ENCODE measurements around the gene ADARB1. TPM values are rescaled to one million over a fixed set of nuclear protein-coding genes. Genes with fewer than 3 reads are reported as not detected.

ADARB1 gene
- total RNA-seq, 1 donor from 2014 or later: 21.8 TPM

GRCh38 chr21:45253180-45253579, 178.8 kb downstream of the ADARB1 start:
- peaks cover 11% of the 10 kb centered on the region for H3K4me1 Mint-ChIP-seq
- H3K9me3 Mint-ChIP-seq: no peaks in the 10 kb centered on the region
- no peak overlapping the region for H3K27ac Mint-ChIP-seq
- intact Hi-C loops (cut with micrococcal nuclease): no loop called here
- H3K36me3 Mint-ChIP-seq (ENCODE audit: low read depth): no peaks in the 10 kb centered on the region
- H3K4me3 Mint-ChIP-seq: no peak overlapping the region
- H3K27me3 Mint-ChIP-seq: peaks cover 21% of the 10 kb centered on the region
- peak; percentile 48 for DNase-seq

GRCh38 chr21:45253633-45254459, 179.5 kb downstream of the ADARB1 start:
- peaks cover 19% of the 10 kb centered on the region for H3K27me3 Mint-ChIP-seq
- no peak overlapping the region for H3K4me3 Mint-ChIP-seq
- no peaks in the 10 kb centered on the region for H3K9me3 Mint-ChIP-seq
- DNase-seq: no peak
- H3K4me1 Mint-ChIP-seq: peaks cover 11% of the 10 kb centered on the region
- intact Hi-C loops (cut with micrococcal nuclease): no loop called here
- H3K36me3 Mint-ChIP-seq (ENCODE audit: low read depth): no peaks in the 10 kb centered on the region
- no peak overlapping the region for H3K27ac Mint-ChIP-seq

GRCh38 chr21:45254460-45254930, 180.1 kb downstream of the ADARB1 start:
- no peaks in the 10 kb centered on the region for H3K36me3 Mint-ChIP-seq (ENCODE audit: low read depth)

GRCh38 chr21:45255381-45256020, 181.1 kb downstream of the ADARB1 start:
- peaks cover 18% of the 10 kb centered on the region for H3K27me3 Mint-ChIP-seq
- peaks cover 11% of the 10 kb centered on the region for H3K4me1 Mint-ChIP-seq
- H3K36me3 Mint-ChIP-seq (ENCODE audit: low read depth): no peaks in the 10 kb centered on the region
- H3K4me3 Mint-ChIP-seq: no peak overlapping the region
- H3K27ac Mint-ChIP-seq: no peak overlapping the region
- H3K9me3 Mint-ChIP-seq: no peaks in the 10 kb centered on the region
- peak; percentile 70 for DNase-seq
- intact Hi-C loops (cut with micrococcal nuclease): no loop called here

More at GRCh38 chr21:45254460-45254930, 180.1 kb downstream of the ADARB1 start:
- Mint-ChIP-seq H3K9me3 (no peaks in the 10 kb centered on the region), H3K4me3 (no peak overlapping the region), H3K4me1 (peaks cover 11% of the 10 kb centered on the region), H3K27ac (no peak overlapping the region), H3K27me3 (peaks cover 20% of the 10 kb centered on the region)
- no peak for DNase-seq
- intact Hi-C loops (cut with micrococcal nuclease): no loop called here

- Mint-ChIP-seq H3K4me1 (peaks cover 11% of the 10 kb centered on the region), H3K4me3 (no peak overlapping the region), H3K27me3 (peaks cover 14% of the 10 kb centered on the region), H3K27ac (no peak overlapping the region), H3K9me3 (no peaks in the 10 kb centered on the region), H3K36me3 (ENCODE audit: low read depth) (no peaks in the 10 kb centered on the region)
- intact Hi-C loops (cut with micrococcal nuclease): no loop called here
- peak; percentile 49 for DNase-seq
These were observed 181.9 kb downstream of the ADARB1 start for GRCh38 chr21:45256021-45256911.

- DNase-seq: peak; percentile 75
- no peak overlapping the region for H3K4me3 Mint-ChIP-seq
- no peaks in the 10 kb centered on the region for H3K36me3 Mint-ChIP-seq (ENCODE audit: low read depth)
- intact Hi-C loops (cut with micrococcal nuclease): no loop called here
- peaks cover 14% of the 10 kb centered on the region for H3K27me3 Mint-ChIP-seq
- H3K9me3 Mint-ChIP-seq: no peaks in the 10 kb centered on the region
- H3K4me1 Mint-ChIP-seq: peaks cover 11% of the 10 kb centered on the region
- H3K27ac Mint-ChIP-seq: no peak overlapping the region
These were observed 182.7 kb downstream of the ADARB1 start for GRCh38 chr21:45256912-45257672.

- no peaks in the 10 kb centered on the region for H3K9me3 Mint-ChIP-seq
- H3K27ac Mint-ChIP-seq: no peak overlapping the region
- H3K36me3 Mint-ChIP-seq (ENCODE audit: low read depth): no peaks in the 10 kb centered on the region
- H3K4me1 Mint-ChIP-seq: peaks cover 11% of the 10 kb centered on the region
- no peak overlapping the region for H3K4me3 Mint-ChIP-seq
- peak; percentile 44 for DNase-seq
- peaks cover 14% of the 10 kb centered on the region for H3K27me3 Mint-ChIP-seq
- intact Hi-C loops (cut with micrococcal nuclease): no loop called here
These were observed 183.4 kb downstream of the ADARB1 start for GRCh38 chr21:45257673-45258341.

- no peak for DNase-seq
- Mint-ChIP-seq H3K27ac (no peak overlapping the region), H3K4me3 (no peak overlapping the region), H3K4me1 (peaks cover 11% of the 10 kb centered on the region), H3K36me3 (ENCODE audit: low read depth) (no peaks in the 10 kb centered on the region), H3K9me3 (no peaks in the 10 kb centered on the region), H3K27me3 (peaks cover 14% of the 10 kb centered on the region)
- intact Hi-C loops (cut with micrococcal nuclease): no loop called here
These were observed 184.1 kb downstream of the ADARB1 start for GRCh38 chr21:45258466-45258865.

- no peaks in the 10 kb centered on the region for H3K9me3 Mint-ChIP-seq
- H3K4me3 Mint-ChIP-seq: no peak overlapping the region
- no peak overlapping the region for H3K27ac Mint-ChIP-seq
- peaks cover 13% of the 10 kb centered on the region for H3K27me3 Mint-ChIP-seq
- intact Hi-C loops (cut with micrococcal nuclease): no loop called here
- DNase-seq: no peak
- H3K4me1 Mint-ChIP-seq: peaks cover 11% of the 10 kb centered on the region
- peaks cover 7% of the 10 kb centered on the region for H3K36me3 Mint-ChIP-seq (ENCODE audit: low read depth)
These were observed 184.9 kb downstream of the ADARB1 start for GRCh38 chr21:45259206-45259840.

- peaks cover 6% of the 10 kb centered on the region for H3K27me3 Mint-ChIP-seq
- intact Hi-C loops (cut with micrococcal nuclease): no loop called here
- peaks cover 10% of the 10 kb centered on the region for H3K4me1 Mint-ChIP-seq
- H3K36me3 Mint-ChIP-seq (ENCODE audit: low read depth): peaks cover 13% of the 10 kb centered on the region
- no peak for DNase-seq
- no peak overlapping the region for H3K27ac Mint-ChIP-seq
- H3K4me3 Mint-ChIP-seq: no peak overlapping the region
- H3K9me3 Mint-ChIP-seq: no peaks in the 10 kb centered on the region
These were observed 185.9 kb downstream of the ADARB1 start for GRCh38 chr21:45260191-45260825.

- intact Hi-C loops (cut with micrococcal nuclease): no loop called here
- Mint-ChIP-seq H3K4me3 (no peak overlapping the region), H3K9me3 (no peaks in the 10 kb centered on the region), H3K27ac (no peak overlapping the region), H3K36me3 (ENCODE audit: low read depth) (peaks cover 13% of the 10 kb centered on the region), H3K27me3 (peaks cover 3% of the 10 kb centered on the region), H3K4me1 (peaks cover 11% of the 10 kb centered on the region)
- no peak for DNase-seq
These were observed 186.7 kb downstream of the ADARB1 start for GRCh38 chr21:45261093-45261492.

GRCh38 chr21:45262041-45262581, 187.7 kb downstream of the ADARB1 start:
- intact Hi-C loops (cut with micrococcal nuclease): no loop called here
- H3K36me3 Mint-ChIP-seq (ENCODE audit: low read depth): peaks cover 20% of the 10 kb centered on the region
- peaks cover 3% of the 10 kb centered on the region for H3K27me3 Mint-ChIP-seq
- no peak overlapping the region for H3K27ac Mint-ChIP-seq
- DNase-seq: no peak
- no peak overlapping the region for H3K4me3 Mint-ChIP-seq
- no peaks in the 10 kb centered on the region for H3K9me3 Mint-ChIP-seq
- peaks cover 15% of the 10 kb centered on the region for H3K4me1 Mint-ChIP-seq

Data from activated CD4-positive, alpha-beta T cell treated with anti-CD3 and anti-CD28 coated beads, Interleukin-2, amount 10 ng/mL, durations not matched to agents 24 days and 14 days (primary cell).